ENCODE results near the gene DOK6. TPM values are rescaled to one million over a fixed set of nuclear protein-coding genes. Genes with fewer than 3 reads are reported as not detected.

The DOK6 gene
- total RNA-seq, 6 donors from 2014 or later: 0.89 to 6.1 (median 1.9) TPM

GRCh38 chr18:69529151-69529550, 128.5 kb downstream of the DOK6 start:
- 73 to 79% methylated on average over 2 of the region's 2 CpGs for WGBS, 2 donors
- TF ChIP-seq POLR2AphosphoS5 (IDR thresholded peaks at IDR 0.05): no peak
- TF ChIP-seq POLR2A (IDR thresholded peaks at IDR 0.05): no peak
- no peak for TF ChIP-seq EP300 (IDR thresholded peaks at IDR 0.05)
- TF ChIP-seq CTCF (IDR thresholded peaks at IDR 0.05): no peak
- H3K4me3 ChIP-seq: no peak overlapping the region

GRCh38 chr18:69531973-69532372, 131.3 kb downstream of the DOK6 start:
- no peak for TF ChIP-seq CTCF (IDR thresholded peaks at IDR 0.05)
- TF ChIP-seq POLR2A (IDR thresholded peaks at IDR 0.05): no peak
- no peak for TF ChIP-seq EP300 (IDR thresholded peaks at IDR 0.05)
- no peak for TF ChIP-seq POLR2AphosphoS5 (IDR thresholded peaks at IDR 0.05)
- no peaks in the 10 kb centered on the region for H3K9me3 ChIP-seq
- DNase-seq (no peak), ATAC-seq (ENCODE audit: low FRiP score in 2 of 2) (no peak)
- no peaks in the 10 kb centered on the region for H3K4me1 ChIP-seq
- no peaks in the 10 kb centered on the region for H3K27me3 ChIP-seq
- H3K27ac ChIP-seq: no peak overlapping the region
- H3K4me3 ChIP-seq: no peak overlapping the region
- no peaks in the 10 kb centered on the region for H3K36me3 ChIP-seq
- WGBS, 2 donors: 64 to 68% methylated on average over 5 of the region's 5 CpGs

More at GRCh38 chr18:69529151-69529550, 128.5 kb downstream of the DOK6 start:
- Histone ChIP-seq H3K4me1 (no peaks in the 10 kb centered on the region), H3K9me3 (no peaks in the 10 kb centered on the region), H3K27ac (no peak overlapping the region), H3K36me3 (no peaks in the 10 kb centered on the region), H3K27me3 (no peaks in the 10 kb centered on the region)
- no peak for ATAC-seq (ENCODE audit: low FRiP score in 2 of 2)
- DNase-seq: no peak

- 88% methylated on average over 3 of the region's 3 CpGs for WGBS, 2 donors
- no peaks in the 10 kb centered on the region for H3K27me3 ChIP-seq
- no peak overlapping the region for H3K27ac ChIP-seq
- ATAC-seq (ENCODE audit: low FRiP score in 2 of 2) (no peak), DNase-seq (no peak)
- H3K9me3 ChIP-seq: no peaks in the 10 kb centered on the region
- no peaks in the 10 kb centered on the region for H3K4me1 ChIP-seq
- no peaks in the 10 kb centered on the region for H3K36me3 ChIP-seq
- H3K4me3 ChIP-seq: no peak overlapping the region
- TF ChIP-seq POLR2A (IDR thresholded peaks at IDR 0.05) (no peak), CTCF (IDR thresholded peaks at IDR 0.05) (no peak), POLR2AphosphoS5 (IDR thresholded peaks at IDR 0.05) (no peak), EP300 (IDR thresholded peaks at IDR 0.05) (no peak)
Observed at GRCh38 chr18:69537183-69537582, 136.5 kb downstream of the DOK6 start.

GRCh38 chr18:69538849-69539248, 138.2 kb downstream of the DOK6 start:
- Histone ChIP-seq H3K9me3 (no peaks in the 10 kb centered on the region), H3K27ac (no peak overlapping the region), H3K4me1 (no peaks in the 10 kb centered on the region), H3K27me3 (no peaks in the 10 kb centered on the region), H3K36me3 (no peaks in the 10 kb centered on the region), H3K4me3 (no peak overlapping the region)
- no peak for DNase-seq
- WGBS, 2 donors: 52 to 55% methylated on average over 3 of the region's 3 CpGs
- TF ChIP-seq POLR2A (IDR thresholded peaks at IDR 0.05): no peak
- TF ChIP-seq CTCF (IDR thresholded peaks at IDR 0.05): no peak
- no peak for TF ChIP-seq EP300 (IDR thresholded peaks at IDR 0.05)
- TF ChIP-seq POLR2AphosphoS5 (IDR thresholded peaks at IDR 0.05): no peak
- no peak for ATAC-seq (ENCODE audit: low FRiP score in 2 of 2)

GRCh38 chr18:69539404-69539803, 138.7 kb downstream of the DOK6 start:
- H3K9me3 ChIP-seq: no peaks in the 10 kb centered on the region
- DNase-seq (no peak), ATAC-seq (ENCODE audit: low FRiP score in 2 of 2) (no peak)
- H3K4me1 ChIP-seq: no peaks in the 10 kb centered on the region
- 84 to 94% methylated on average over 2 of the region's 2 CpGs for WGBS, 2 donors
- no peak overlapping the region for H3K27ac ChIP-seq
- no peak overlapping the region for H3K4me3 ChIP-seq
- no peaks in the 10 kb centered on the region for H3K27me3 ChIP-seq
- no peak for TF ChIP-seq EP300 (IDR thresholded peaks at IDR 0.05)
- H3K36me3 ChIP-seq: no peaks in the 10 kb centered on the region
